Testis (tissue), 2 donors: ENCODE measurements around the gene SUSD2.

Source experiments
- CTCF ChIP-seq, 3 experiments: fragments of 450-650 bp in 2 of 3; fragments of 200-600 bp in 1 of 3; sonication (generic) in 1 of 3; IDR thresholded peaks; one replicate each; pipeline ENCODE4 v1.5.1; 2016 to 2019; ENCODE audit warnings: antibody characterized with exemption in 3 of 3, mild to moderate bottlenecking in 2 of 3, moderate library complexity in 1 of 3
- POLR2A ChIP-seq: fragments of 450-650 bp; IDR thresholded peaks from one replicate; pipeline ENCODE4 v1.6.1; 2017; ENCODE audit warnings: antibody characterized with exemption, mild to moderate bottlenecking, moderate library complexity

DNA sequence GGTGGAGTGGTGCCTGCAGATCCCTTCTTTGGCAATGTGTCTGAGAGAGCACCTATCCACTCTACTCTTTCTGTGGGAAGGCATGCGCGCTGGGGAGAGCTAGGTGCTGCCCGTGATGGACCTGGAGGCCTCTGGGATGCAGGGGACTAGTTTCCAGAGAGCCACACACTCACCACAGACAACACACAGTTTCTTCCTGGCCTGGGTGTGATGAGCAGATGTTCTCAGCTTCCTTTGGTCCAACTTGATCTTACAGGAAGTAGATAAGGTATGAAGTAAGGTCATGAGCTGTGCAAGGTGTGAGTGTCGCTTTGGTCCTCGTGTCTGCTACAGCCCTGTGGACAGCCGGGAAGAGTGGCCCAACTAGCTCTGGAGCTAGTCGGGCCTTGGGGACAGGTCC is 27.3 kb upstream of the SUSD2 start:
- TF ChIP-seq CTCF (IDR thresholded peaks at IDR 0.05) (no peak), POLR2A (no peak)
